Cardiac muscle cell (in vitro differentiated cells and primary cell): ENCODE results near the gene LUC7L3. TPM values are rescaled to one million over a fixed set of nuclear protein-coding genes. Genes with fewer than 3 reads are reported as not detected.

Experiments used
- DNase-seq, 2 donors: peaks; one replicate each; pipeline versions ENCODE4 v3.0.0 to v3.0.0-alpha.2; 2010 to 2017; ENCODE audit warnings: low read depth in 1 of 2, low spot score in 1 of 2
- H3K27ac ChIP-seq: fragments of 200-600 bp; sonication (generic); 2 replicates; pipeline ENCODE4 v1.5.1; 2016
- H3K27me3 ChIP-seq: fragments of 200-600 bp; sonication (generic); 2 replicates; pipeline ENCODE4 v1.6.0; 2016; ENCODE audit warnings: control low read depth
- H3K36me3 ChIP-seq: fragments of 200-600 bp; sonication (generic); 2 replicates; pipeline ENCODE4 v1.5.1; 2016; ENCODE audit warnings: control low read depth
- H3K4me1 ChIP-seq: fragments of 200-600 bp; sonication (generic); 2 replicates; pipeline ENCODE4 v1.8.1; 2017; ENCODE audit warnings: low read depth, mild to moderate bottlenecking, mixed run types
- H3K4me3 ChIP-seq: fragments of 200-600 bp; sonication (generic); 2 replicates; pipeline ENCODE4 v1.5.1; 2016; ENCODE audit warnings: mild to moderate bottlenecking
- H3K9me3 ChIP-seq: fragments of 200-600 bp; sonication (generic); 2 replicates; pipeline ENCODE4 v1.5.1; 2017; ENCODE audit warnings: low read depth, mild to moderate bottlenecking, control low read depth
- polyA plus RNA-seq: library from polyadenylated mRNA; unstranded; fragments of >200 nt; fragmentation: Nextera tagmentation; extraction: Ambion mirVana; gene quantifications from 2 replicates; pipeline ENCODE4 v1.2.1, GENCODE V29; 2016
- total RNA-seq: library from RNA; depleted of rRNA; stranded (reverse); fragments of >200 nt; gene quantifications from 2 replicates; pipeline ENCODE4 v1.2.3, GENCODE V29; 2016
- TF ChIP-seq, protein P1 (sequence below): IDR thresholded peaks from 2 replicates; pipeline ENCODE4 v1.5.1; 2012; ENCODE audit warnings: low read depth, mild to moderate bottlenecking, low read length

Gene LUC7L3
- total and polyA plus RNA-seq, 2 experiments from 2014 or later, result 289 to 398 TPM

DNA sequence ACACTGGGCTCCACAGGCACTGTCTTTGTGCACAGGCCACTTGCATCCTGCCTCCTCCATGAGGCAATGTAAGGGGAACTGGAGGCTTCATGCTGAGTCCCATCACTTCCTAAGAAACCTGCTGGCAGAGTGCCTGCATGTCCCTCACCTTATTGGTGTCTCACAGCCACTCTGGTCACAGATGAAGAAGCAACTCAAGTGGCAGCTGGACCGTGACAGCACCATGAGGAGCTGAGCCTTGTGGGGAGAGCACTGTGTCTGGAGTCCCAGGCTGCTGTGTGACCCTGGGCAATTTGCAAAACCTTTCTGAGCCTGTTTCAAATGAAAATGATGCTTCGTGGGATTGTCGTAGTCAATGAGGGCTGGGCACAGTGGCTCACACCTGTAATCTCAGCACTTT, 31.2 kb upstream of the LUC7L3 start:
- no peak for DNase-seq
- Histone ChIP-seq H3K4me1 (peaks cover 23% of the 10 kb centered on the region), H3K27me3 (no peaks in the 10 kb centered on the region), H3K9me3 (no peaks in the 10 kb centered on the region), H3K27ac (no peak overlapping the region), H3K4me3 (no peak overlapping the region), H3K36me3 (peaks cover 4% of the 10 kb centered on the region)
- TF ChIP-seq, protein P1, sequence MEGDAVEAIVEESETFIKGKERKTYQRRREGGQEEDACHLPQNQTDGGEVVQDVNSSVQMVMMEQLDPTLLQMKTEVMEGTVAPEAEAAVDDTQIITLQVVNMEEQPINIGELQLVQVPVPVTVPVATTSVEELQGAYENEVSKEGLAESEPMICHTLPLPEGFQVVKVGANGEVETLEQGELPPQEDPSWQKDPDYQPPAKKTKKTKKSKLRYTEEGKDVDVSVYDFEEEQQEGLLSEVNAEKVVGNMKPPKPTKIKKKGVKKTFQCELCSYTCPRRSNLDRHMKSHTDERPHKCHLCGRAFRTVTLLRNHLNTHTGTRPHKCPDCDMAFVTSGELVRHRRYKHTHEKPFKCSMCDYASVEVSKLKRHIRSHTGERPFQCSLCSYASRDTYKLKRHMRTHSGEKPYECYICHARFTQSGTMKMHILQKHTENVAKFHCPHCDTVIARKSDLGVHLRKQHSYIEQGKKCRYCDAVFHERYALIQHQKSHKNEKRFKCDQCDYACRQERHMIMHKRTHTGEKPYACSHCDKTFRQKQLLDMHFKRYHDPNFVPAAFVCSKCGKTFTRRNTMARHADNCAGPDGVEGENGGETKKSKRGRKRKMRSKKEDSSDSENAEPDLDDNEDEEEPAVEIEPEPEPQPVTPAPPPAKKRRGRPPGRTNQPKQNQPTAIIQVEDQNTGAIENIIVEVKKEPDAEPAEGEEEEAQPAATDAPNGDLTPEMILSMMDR, result no peak

DNA sequence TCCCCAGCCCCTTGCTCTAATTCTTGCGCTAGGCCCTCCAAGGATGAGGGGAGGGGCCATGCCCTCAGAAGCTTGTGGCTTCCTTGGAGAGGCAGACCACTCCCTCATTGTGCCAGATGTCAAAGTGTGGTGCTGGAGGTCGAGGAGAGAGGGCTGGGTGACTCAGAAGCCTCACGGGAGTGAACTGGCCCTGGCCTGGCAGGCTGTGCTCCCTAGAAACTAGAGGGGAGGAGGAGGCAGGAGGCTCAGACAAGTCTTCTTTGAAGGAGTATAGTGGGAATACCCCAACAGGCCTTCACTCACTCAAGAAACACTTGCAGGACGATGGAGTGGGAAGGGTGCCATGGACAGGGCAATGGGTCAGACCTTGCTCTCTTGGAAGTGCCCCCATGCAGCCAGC, 30.2 kb upstream of the LUC7L3 start:
- peak in 1 of 2 donors; percentile 59 for DNase-seq
- Histone ChIP-seq H3K4me1 (peaks cover 25% of the 10 kb centered on the region), H3K27ac (no peak overlapping the region), H3K4me3 (no peak overlapping the region), H3K36me3 (peaks cover 9% of the 10 kb centered on the region), H3K27me3 (no peaks in the 10 kb centered on the region), H3K9me3 (no peaks in the 10 kb centered on the region)
- TF ChIP-seq, protein P1, result no peak

DNA sequence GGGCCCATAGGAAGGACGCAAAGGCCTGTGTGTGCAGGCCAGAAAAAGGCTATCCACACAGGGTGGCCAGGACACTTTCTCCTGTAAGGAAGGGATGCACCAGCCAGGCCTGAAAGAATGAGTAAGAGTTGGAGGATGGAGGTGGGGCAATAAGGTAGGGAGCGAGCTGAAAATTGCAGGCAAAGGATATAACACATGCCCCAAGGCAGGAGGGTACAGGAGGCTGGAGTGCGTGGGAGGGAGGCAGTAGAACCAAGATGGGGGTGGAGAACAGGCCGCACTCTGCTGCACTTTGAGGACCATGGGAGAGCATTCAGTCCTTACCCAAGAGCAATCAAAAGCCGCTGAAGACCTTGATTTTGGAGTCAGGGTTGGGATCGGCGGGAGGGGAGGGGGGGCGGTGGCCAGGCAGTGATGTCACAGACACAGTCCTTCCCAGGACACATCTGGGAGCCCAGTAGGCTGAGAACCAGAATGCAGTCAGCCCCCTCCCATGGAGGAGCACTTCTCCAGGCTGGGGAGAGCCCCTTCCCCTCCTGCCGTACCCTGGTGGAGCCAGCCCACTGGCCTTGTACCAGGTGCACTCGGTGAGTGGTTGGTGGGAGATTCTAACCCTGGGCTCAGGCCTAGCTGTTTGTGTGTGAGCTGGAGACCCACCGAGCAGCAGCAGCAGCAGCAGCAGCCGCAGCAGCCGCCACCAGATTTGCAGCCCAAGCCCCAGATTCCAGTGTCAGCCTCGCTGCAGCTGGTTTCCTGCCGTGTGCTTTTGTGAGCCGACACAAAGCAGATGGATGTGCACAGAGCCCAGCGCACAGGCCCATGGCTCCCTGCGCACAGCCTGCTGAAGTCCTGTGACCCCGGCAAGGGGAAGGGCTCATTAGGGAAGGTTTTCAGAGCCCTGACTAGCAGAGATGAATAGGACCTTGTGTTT, 29.2 kb upstream of the LUC7L3 start:
- Histone ChIP-seq H3K4me3 (no peak overlapping the region), H3K9me3 (no peaks in the 10 kb centered on the region), H3K4me1 (peaks cover 25% of the 10 kb centered on the region), H3K27ac (no peak overlapping the region), H3K27me3 (no peaks in the 10 kb centered on the region), H3K36me3 (peaks cover 19% of the 10 kb centered on the region)
- peak in 1 of 2 donors; percentile 30 for DNase-seq
- TF ChIP-seq, protein P1, result no peak

DNA sequence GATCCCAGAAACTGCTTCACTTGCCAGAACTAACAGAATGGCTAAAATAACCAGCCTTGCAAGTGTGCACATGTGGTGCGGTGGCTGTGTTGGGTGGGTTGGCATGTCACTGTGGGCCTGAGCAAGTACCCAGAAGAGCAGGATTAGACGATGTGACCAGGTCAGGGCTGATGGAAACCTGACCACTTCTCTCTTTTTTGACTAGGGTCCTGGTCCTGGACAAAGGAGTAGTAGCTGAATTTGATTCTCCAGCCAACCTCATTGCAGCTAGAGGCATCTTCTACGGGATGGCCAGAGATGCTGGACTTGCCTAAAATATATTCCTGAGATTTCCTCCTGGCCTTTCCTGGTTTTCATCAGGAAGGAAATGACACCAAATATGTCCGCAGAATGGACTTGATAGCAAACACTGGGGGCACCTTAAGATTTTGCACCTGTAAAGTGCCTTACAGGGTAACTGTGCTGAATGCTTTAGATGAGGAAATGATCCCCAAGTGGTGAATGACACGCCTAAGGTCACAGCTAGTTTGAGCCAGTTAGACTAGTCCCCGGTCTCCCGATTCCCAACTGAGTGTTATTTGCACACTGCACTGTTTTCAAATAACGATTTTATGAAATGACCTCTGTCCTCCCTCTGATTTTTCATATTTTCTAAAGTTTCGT, 28.4 kb upstream of the LUC7L3 start:
- no peak for DNase-seq
- peaks cover 27% of the 10 kb centered on the region for H3K36me3 ChIP-seq
- H3K4me1 ChIP-seq, result peaks cover 25% of the 10 kb centered on the region
- H3K9me3 ChIP-seq, result no peaks in the 10 kb centered on the region
- H3K27ac ChIP-seq, result no peak overlapping the region
- TF ChIP-seq, protein P1, result no peak
- no peak overlapping the region for H3K4me3 ChIP-seq
- no peaks in the 10 kb centered on the region for H3K27me3 ChIP-seq

DNA sequence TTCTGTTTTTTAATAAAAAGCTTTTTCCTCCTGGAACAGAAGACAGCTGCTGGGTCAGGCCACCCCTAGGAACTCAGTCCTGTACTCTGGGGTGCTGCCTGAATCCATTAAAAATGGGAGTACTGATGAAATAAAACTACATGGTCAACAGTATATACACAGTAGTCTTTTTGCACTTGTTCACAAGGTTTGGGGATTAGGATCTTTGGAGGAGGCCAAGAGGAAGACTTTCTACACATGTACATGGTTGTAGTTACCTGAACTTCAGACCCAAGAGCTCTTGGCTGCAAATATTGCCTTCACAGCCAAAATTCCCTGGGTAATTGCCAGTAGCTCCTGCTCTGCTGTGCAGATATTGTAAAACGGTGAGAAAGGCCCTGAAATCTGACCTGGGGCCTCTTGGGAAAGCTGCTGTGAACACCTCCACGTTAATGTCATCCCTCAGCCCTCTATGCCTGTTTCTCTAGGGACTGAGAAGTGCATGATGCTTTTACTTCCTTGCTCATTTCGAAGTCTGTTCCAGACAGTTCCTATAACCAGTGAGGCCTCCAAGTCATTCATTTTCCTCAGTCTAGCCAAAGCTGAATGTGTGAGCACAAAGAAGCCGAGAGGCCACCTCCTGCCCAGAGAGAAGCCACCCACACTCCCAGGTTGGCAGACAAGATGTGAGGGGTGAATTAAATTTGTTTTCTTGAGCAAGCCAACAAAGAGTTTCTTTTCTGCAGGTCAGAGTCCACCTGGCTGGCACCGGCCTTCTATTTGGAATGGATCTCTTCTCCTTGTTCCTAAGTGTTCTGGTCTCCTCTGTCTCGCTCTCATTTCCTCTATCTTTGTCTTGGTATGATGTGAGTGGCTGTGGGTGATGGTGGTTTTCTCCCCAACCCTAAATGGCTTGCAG, 27.6 kb upstream of the LUC7L3 start:
- peaks cover 20% of the 10 kb centered on the region for H3K4me1 ChIP-seq
- H3K27me3 ChIP-seq, result no peaks in the 10 kb centered on the region
- TF ChIP-seq, protein P1, result no peak
- H3K36me3 ChIP-seq, result peaks cover 33% of the 10 kb centered on the region
- no peaks in the 10 kb centered on the region for H3K9me3 ChIP-seq
- H3K27ac ChIP-seq, result peak overlapping the region; percentile 80
- no peak overlapping the region for H3K4me3 ChIP-seq
- DNase-seq, result no peak
